Epidermal melanocyte (primary cell): ENCODE data around the gene KDM4E.
"Not testable (repeated sequence)": the region's sequence is repeated elsewhere in the genome, so short reads cannot be mapped to it uniquely, and the experiment has no call there.

Experiments
- DNase-seq: peaks from one replicate; pipeline ENCODE4 v3.0.0; 2011; ENCODE audit warnings: low spot score; ENCODE audit not compliant: insufficient read length

Gene KDM4E

DNA sequence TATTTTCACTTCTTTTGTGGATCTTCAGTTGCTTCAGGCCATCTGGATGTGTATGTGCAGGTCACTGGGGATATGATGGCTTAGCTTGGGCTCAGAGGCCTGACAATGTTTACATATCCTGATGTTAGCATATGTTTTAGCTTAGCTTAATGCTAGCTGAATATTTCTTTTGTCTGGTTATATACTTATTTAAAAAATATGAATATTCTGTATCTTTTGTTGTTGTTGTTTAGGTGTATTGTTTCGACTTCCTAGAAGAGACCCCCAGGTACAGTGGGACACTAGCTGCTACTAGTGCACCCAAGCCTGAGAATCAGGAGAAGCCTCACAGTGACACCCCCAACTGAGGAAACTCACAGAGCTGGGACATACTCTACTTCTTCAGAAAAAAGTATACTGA, at the start of gene KDM4E:
Gene KDM4E (plus strand): TSS at position 301 of the 400 bp plus-strand sequence. CDS start 300 bp downstream, outside the sequence.
- DNase-seq: no peak

DNA sequence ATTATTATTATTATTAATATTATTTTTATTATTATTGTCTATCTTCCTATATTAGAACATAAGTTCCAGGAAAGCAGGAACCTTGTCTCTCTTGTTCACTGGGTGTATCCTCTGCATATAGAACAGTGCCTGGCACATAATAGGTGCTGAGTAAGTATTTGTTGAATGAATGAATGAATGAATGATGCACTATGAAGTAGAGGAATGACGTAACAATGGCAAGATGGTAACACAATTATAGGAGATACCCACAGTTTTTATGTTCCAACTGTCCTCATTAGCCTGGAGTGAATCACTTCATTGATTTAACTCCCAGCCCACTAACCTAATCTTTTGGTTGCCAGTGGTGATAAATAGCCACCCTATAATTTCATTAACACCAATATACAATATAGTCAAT, 49.5 kb upstream of the KDM4E start:
- DNase-seq: no peak

DNA sequence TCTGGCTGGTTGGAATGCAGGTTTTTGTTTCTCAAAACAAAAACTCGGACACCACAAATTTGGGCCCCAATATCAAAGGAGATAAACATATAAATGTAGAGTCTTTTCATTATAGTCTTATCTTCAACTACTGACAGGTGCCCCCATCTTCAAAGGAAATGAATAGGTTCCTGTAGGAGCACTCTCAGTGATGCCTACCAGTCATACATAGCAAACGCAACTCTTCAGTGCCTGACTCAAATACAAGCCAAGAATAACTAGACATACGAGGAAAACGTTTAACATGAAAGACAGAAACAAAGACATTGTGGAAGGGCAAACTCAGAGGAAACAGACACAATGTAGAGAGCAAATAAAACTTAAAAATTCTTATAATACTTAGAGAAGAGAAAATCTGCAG, 37.7 kb upstream of the KDM4E start:
- DNase-seq: no peak

DNA sequence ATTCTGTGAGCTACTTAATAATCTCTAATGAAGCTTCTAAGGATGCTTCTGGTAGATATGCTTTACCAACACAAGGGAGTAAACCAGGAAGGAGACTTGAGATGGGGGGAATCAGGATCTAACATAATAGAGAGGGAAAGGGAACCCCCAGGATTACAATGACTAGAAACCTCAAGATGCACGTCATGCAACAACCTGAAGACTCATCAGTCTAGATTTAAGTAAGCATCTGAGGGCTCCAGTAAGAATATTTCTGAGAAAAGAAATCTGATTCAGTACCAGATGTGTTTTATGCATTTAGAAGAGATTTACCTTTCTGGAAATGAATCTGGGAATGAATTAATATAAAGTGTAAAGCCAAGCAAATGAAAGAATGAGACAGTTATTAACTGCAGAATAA, 36.3 kb upstream of the KDM4E start:
- no peak for DNase-seq

DNA sequence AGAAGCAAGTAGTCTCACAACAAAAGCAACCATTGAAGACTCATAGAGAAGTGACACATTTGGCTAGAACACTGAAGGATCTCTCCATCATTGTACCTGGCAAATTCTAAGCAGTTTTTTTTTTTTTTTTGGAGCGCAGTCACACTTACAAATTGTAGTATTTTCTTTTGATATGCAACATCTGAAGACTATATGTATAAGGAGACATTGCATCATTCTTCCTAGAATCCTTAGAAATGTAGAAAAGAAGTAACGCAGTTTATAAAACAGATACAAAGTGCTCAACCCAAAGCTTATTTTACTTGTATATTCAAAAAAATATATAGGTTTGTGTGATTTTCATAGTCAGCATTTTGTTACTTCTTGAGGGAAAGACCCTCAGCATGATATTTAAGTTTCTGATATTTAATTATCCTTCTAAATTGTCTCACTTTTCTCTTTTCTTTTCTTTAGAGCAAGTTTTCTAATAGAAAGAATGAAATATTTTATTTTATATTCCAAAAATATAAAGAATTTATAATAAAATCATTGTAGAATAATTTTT, 31.6 kb upstream of the KDM4E start:
- DNase-seq: no peak

DNA sequence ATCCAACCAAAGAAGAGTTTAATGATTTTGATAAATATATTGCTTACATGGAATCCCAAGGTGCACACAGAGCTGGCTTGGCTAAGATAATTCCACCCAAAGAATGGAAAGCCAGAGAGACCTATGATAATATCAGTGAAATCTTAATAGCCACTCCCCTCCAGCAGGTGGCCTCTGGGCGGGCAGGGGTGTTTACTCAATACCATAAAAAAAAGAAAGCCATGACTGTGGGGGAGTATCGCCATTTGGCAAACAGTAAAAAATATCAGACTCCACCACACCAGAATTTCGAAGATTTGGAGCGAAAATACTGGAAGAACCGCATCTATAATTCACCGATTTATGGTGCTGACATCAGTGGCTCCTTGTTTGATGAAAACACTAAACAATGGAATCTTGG, 27.6 kb upstream of the KDM4E start:
- DNase-seq: no peak

DNA sequence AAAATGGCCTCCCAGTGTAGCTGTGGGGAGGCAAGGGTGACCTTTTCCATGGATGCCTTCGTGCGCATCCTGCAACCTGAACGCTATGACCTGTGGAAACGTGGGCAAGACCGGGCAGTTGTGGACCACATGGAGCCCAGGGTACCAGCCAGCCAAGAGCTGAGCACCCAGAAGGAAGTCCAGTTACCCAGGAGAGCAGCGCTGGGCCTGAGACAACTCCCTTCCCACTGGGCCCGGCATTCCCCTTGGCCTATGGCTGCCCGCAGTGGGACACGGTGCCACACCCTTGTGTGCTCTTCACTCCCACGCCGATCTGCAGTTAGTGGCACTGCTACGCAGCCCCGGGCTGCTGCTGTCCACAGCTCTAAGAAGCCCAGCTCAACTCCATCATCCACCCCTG, 26.8 kb upstream of the KDM4E start:
- DNase-seq: no peak

DNA sequence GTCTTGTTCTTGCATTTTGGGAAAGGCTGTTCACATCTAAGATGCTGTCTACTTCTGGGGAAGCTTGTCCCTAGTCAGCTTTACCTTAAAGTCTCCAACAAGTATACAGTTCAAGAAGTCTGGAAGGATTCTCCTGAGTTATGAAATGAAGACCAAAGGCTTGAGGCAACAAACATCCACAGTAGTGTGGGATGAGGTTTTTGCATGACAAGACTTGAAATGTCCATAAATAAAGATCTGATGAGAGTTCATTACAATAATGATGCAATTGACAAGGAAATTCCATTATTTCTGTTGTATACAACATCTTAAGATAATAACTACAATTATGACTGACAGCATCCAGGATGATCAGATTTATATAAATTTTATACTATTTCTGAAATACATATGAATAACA, 21.3 kb upstream of the KDM4E start:
- no peak for DNase-seq

DNA sequence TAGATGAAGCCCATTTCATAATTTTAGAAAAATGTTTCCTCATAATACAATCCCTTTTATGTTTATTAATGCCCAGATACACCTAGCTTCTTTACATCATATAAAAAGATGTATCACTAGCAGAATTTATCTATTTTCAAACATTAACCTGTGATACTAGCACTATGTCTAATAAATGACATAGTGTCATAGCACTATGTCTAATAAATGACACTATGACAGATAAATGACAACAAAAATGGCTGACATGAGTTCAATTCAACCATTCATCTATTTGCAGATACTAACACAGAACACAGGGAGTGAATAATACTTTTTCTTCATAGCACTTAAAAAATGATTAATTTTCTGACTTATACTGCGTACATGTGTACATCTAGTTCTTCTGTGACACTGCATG, 19.4 kb upstream of the KDM4E start:
- DNase-seq: no peak

DNA sequence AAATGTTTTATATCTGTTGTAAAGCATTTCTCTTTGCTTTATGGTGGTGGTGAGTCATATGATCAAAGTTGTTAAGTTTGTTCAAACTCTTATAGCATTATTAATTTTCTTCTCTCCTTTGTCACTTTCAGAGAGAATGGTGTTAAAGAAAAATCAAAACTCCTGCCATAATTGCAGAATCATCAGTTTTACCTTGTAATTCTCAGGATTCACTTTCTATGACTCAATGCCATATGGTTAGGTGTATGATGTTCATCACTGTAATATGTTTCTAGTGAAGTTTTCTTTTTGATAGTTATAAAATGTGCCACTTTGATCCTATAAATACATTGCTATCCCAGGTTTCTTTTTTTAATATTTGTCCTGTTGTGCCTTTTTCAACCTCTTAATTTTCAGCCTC, 13.7 kb upstream of the KDM4E start:
- no peak for DNase-seq

DNA sequence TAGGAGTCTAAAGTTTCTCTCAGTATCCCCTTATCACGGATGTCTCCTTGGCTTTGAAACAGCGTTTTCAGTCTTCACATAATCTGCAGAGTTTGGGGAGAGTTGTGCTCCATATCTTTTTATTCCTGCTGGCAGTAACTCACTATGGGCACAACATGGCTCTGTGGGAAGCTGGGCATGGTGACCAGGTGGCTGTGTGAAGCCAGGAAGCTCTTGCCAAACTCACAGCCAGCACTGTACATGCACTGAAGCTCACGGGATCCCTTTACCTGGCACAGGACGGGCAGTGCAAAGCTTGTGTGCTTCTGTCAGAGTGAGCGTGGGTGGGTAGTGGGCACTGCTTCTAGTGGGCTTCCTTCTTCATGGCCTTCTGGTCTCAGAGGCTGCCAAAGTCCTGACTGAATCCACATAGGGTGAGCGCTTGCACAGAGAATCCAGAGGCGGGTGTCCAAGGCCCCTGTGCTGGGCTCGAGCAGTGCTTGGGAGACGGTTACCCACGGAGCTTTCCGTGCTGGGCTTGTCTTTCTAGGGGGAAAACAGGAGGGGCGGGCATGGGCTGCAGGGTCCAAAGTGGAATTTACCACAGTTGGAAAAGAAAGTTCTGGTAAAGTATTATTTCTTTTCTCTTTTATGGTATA, 10.8 kb upstream of the KDM4E start:
- DNase-seq: no peak

DNA sequence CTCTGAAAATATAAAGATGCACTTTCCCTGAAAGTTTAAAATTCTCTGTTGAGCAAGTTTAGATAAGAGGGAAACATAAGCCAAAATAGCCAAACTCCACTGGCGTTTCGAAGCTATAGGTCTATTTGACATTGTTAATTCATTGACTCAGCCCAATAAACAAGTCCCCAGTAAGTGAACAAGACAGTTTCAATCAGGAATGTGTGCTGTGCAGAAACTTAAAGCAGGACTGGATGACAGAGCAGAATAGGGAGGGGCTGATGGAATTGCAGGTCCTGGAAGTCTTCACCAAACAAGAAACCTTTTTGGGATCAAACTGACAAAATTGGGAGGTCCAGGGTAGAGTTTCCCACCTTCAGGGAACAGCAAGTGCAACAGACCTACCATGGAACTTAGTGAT, 8.9 kb upstream of the KDM4E start:
- no peak for DNase-seq

DNA sequence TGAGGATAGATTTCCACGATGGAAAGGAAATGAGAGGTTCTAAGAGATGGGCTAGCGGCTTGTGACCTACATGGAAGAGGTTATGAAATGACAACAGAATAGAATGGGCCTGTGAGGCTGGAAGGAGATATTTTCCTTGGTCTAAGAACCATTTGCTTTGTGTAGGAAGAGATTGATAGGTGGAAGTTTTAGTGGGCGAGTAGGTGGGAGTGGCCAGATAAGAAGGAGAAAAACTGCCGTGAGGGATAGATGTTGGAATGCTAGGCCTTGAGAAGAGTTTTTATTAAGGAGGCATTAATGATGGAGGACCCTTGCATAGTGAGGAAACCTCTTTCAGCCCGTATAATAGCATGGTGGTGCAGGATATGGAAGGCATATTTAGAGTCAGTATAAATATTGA, 3.6 kb upstream of the KDM4E start:
- not testable (repeated sequence) for DNase-seq

DNA sequence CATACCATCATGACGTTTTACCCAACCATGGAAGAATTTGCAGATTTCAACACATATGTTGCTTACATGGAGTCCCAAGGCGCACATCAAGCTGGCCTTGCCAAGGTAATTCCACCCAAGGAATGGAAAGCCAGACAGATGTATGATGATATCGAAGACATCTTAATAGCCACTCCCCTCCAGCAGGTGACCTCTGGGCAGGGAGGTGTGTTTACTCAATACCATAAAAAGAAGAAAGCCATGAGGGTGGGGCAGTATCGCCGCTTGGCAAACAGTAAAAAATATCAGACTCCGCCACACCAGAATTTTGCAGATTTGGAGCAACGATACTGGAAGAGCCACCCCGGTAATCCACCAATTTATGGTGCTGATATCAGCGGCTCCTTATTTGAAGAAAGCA, 536 bp downstream of the KDM4E start:
- not testable (repeated sequence) for DNase-seq

DNA sequence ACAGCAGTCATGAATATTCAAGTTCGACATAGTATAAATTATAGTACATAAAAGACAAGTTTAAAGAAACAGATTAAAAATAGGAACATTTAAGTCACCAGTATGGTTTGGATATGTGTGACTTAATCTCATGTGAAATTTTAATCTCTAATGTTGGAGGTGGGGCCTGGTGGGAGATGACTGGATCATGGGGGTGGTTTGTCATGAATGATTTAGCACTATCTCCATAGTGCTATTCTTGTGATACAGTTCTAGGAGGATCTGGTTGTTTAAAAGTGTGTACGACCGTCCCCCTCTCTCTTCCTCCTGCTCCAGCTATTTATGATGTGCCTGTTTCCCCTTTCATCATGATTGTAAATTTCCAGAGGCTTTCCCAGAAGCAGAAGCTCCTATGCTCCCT, 3.3 kb downstream of the KDM4E start:
- no peak for DNase-seq

DNA sequence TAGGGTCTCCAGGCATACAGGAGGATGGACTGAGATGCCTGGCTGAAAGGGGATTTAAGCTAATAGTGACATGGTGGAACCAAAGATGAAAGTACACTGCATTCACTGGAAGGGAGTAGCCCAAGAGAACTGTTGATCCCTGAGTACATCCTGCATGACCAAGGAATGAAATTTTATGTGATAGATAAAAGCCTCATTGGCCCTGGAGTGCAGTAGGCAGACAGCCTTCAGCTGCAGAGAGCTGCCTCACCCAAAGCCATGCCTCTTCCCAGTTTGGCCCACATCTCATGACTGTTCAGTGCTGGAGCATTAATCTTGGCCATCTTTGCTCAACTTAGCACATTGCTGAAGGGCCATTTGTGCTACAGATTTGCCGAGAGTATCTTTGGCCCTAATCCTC, 8.0 kb downstream of the KDM4E start:
- DNase-seq: no peak

DNA sequence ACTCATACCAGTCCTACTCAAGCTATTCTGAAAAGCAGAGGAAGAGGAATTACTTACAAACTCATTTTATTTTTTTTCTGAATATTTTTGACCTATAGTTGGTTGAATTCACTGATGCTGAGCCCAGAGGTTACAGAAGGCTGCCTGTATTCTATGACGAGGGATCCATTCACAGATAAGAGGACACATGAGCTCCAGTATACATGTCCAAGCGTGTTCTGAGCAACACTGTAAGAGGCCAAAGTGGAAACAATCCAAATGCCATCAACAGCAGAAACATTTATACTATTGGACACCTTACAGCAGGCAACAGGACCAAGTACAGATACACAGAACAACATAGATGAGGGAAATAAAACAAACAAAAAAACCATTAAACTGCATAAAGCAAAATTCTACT, 10.3 kb downstream of the KDM4E start:
- DNase-seq: no peak

DNA sequence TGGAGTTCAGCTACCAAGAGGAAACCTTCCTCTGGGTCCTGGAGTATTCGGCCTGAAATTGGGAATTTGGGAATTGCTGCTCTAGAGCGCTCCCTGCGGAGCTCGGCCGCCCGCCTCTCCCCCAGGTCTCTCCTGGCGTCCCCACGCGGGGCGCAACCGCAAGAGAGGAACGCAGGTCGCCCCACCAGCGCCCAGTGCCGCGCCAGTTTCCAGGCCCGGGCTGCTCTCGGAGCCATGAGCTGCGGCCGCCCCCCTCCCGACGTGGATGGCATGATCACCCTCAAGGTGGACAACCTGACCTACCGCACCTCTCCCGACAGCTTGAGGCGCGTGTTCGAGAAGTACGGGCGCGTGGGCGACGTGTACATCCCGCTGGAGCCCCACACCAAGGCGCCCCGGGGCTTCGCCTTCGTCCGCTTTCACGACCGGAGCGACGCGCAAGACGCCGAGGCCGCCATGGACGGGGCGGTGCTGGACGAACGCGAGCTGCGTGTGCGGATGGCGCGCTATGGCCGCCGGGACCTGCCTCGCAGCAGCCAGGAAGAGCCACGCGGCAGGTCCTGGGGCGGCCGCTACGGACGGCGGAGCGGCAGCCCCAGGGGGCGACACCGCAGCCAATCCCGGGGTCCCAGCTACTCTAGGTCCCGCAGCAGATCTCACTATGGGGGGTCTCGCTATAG, 12.4 kb downstream of the KDM4E start:
- DNase-seq: not testable (repeated sequence)

DNA sequence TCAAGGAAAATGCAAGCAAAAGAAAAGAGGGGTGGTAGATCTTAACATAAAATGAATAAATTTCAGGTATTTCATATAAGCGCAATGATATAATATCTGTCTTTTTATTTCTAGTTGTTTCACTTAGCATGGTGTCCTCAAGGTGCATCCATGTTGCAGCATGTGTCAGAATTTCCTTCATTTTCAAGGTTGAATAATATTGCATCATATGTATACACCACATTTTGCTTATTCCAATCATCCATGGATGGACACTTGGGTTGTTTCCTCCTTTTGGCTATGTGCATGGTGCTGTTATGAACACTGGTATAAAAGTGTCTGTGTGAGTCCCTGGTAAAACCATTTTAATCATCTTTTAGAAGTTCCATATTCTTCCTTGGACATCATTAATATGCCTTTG, 17.2 kb downstream of the KDM4E start:
- no peak for DNase-seq

DNA sequence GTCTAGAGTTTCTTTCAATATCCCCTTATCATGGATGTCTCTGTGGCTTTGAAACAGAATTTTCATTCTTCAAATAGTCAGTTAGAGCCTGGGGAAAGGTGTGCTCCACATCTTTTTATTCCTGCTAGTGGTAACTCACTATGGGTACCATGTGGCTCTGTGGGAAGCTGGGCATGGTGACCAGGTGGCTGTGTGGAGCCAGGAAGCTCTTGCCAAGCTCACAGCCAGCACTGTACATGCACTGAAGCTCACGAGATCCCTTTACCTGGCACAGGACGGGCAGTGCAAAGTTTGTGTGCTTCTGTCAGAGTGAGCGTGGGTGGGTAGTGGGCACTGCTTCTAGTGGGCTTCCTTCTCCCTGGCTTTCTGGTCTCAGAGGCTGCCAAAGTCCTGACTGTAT, 17.8 kb downstream of the KDM4E start:
- no peak for DNase-seq

DNA sequence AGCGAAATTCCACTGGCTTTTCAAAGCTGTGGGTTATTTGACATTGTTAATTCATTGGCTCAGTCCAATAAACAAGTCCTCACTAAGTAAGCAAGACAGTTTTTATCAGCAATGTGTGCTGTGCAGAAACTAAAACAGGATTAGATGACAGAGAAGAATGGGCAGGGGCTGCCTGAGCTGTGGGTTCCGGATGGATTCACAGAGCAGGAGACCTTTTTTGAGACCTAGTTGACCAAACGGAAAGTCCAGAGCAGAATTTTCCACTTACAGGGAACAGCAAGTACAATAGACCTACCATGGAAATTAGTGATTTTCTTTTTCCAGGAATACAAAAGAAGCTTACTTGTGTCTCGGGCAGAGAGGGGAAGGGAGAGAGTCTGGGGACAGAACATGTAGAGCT, 19.0 kb downstream of the KDM4E start:
- DNase-seq: no peak

DNA sequence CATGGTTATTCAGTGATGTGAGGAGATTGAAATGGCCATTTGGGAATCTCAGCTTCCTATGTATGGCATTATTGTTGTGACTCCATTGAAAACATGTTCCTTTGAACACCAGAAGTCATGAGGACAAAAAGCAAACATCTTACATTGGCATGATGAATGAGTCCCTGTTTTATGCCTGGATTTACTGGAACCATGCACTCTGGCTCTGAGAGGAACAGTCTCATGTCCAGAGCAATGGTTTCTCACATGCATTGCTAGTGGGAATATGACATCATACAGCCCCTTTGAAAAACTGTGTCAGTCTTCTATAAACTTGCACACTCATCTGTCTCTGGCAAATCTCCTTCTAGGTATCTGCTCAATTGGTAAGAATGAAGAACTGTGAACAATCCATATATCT, 20.8 kb downstream of the KDM4E start:
- DNase-seq: no peak

DNA sequence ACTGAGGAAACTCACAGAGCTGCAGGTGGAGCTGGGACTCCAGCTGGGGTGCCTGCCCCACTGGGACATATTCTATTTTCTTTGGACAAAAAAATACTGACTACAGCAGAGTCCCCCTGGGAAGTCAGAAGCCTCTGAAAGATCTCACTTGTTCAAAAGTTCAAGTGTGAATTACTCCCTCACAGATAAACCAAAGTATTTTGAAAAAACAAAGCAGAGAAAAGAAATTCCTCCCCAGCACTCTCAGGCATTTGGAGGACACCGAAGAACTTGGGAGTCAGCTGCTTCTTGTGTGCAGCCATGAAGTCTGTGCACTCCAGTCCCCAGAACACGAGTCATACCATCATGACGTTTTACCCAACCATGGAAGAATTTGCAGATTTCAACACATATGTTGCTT, 24.1 kb downstream of the KDM4E start, which contains the start of gene KDM4F:
Gene KDM4F (plus strand): TSS at position 301 of the 400 bp plus-strand sequence.
- DNase-seq: not testable (repeated sequence)
